ENCODE data around the gene SCAMP2. TPM values are rescaled to one million over a fixed set of nuclear protein-coding genes. Genes with fewer than 3 reads are reported as not detected.

Gene SCAMP2
- polyA plus RNA-seq, 1 donor from 2014 or later = 4.5 TPM

DNA sequence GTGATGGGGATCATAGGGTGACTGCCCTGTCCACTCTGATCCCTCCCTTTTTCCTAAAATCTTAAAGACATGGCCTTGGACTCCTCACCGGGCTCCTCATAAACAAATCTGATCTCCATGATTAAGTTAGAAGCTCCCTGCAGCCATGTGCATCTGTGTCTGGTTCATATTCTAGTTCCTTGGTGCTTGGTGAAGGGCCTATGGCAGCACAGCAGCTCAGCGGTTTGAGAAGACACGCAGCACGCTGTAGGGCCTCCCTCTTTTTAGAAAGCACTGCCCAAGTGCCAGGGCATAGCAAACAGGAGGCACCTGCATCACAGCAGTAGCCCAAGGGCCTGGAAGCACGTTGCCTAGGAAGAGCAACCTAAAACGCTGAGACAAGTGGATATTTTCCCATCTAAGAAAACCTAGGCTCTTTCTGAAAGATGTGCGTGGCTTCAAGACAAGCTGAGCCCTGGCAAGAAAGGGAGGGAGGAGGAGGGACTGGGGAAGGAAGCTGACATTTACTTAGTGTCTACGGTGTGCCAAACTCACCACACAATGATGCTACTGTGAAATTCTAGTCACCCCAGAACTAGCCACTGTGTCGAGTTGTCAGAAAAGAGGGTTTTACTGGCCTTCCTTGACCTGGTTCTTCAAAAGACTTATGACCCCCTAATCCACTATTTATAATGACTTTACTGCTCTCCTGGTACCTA lies 15.3 kb downstream of the SCAMP2 start:
- Histone ChIP-seq H3K36me3 (ENCODE audit: insufficient read depth, low read length) (no peaks in the 10 kb centered on the region), H3K79me2 (replicated peaks; ENCODE audit: insufficient read depth, low read length) (no peaks in the 10 kb centered on the region), H3K9me3 (ENCODE audit: low read length) (no peaks in the 10 kb centered on the region), H3K4me2 (ENCODE audit: low read length) (no peak overlapping the region), H3F3A (ENCODE audit: insufficient read depth, low read length, poor library complexity, severe bottlenecking) (no peaks in the 10 kb centered on the region), H2AFZ (ENCODE audit: low read depth, low read length) (no peak overlapping the region), H3K9me2 (ENCODE audit: insufficient read depth, low read length) (no peaks in the 10 kb centered on the region), H4K20me1 (ENCODE audit: insufficient read depth) (no peaks in the 10 kb centered on the region), H3K4me3 (ENCODE audit: low read length) (no peak overlapping the region), H3K9ac (ENCODE audit: low read length) (no peak overlapping the region), H3K27me3 (ENCODE audit: insufficient read depth, low read depth, low read length) (no peaks in the 10 kb centered on the region), H3K27ac (ENCODE audit: low read length) (no peak overlapping the region)
- no peak for TF ChIP-seq TAF1 (IDR thresholded peaks at IDR 0.05; ENCODE audit: low read depth)
- no peak for TF ChIP-seq EZH2 (IDR thresholded peaks at IDR 0.05; ENCODE audit: borderline replicate concordance, insufficient read depth, low read length, poor library complexity, severe bottlenecking)
- TF ChIP-seq POLR2AphosphoS5 (IDR thresholded peaks at IDR 0.05) = no peak
- no peak for TF ChIP-seq CTCF (IDR thresholded peaks at IDR 0.05; ENCODE audit: poor library complexity, severe bottlenecking)
- TF ChIP-seq, protein P1, sequence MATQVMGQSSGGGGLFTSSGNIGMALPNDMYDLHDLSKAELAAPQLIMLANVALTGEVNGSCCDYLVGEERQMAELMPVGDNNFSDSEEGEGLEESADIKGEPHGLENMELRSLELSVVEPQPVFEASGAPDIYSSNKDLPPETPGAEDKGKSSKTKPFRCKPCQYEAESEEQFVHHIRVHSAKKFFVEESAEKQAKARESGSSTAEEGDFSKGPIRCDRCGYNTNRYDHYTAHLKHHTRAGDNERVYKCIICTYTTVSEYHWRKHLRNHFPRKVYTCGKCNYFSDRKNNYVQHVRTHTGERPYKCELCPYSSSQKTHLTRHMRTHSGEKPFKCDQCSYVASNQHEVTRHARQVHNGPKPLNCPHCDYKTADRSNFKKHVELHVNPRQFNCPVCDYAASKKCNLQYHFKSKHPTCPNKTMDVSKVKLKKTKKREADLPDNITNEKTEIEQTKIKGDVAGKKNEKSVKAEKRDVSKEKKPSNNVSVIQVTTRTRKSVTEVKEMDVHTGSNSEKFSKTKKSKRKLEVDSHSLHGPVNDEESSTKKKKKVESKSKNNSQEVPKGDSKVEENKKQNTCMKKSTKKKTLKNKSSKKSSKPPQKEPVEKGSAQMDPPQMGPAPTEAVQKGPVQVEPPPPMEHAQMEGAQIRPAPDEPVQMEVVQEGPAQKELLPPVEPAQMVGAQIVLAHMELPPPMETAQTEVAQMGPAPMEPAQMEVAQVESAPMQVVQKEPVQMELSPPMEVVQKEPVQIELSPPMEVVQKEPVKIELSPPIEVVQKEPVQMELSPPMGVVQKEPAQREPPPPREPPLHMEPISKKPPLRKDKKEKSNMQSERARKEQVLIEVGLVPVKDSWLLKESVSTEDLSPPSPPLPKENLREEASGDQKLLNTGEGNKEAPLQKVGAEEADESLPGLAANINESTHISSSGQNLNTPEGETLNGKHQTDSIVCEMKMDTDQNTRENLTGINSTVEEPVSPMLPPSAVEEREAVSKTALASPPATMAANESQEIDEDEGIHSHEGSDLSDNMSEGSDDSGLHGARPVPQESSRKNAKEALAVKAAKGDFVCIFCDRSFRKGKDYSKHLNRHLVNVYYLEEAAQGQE (IDR thresholded peaks at IDR 0.05; ENCODE audit: borderline replicate concordance) = no peak
- TF ChIP-seq SMC3 (conservative IDR thresholded peaks at IDR 0.05; ENCODE audit: poor library complexity) = no peak
- no peak for TF ChIP-seq RAD21 (conservative IDR thresholded peaks at IDR 0.05)
- TF ChIP-seq MXI1 (conservative IDR thresholded peaks at IDR 0.05; ENCODE audit: poor library complexity, severe bottlenecking) = no peak
- TF ChIP-seq EP300 (conservative IDR thresholded peaks at IDR 0.05; ENCODE audit: poor library complexity, severe bottlenecking) = no peak

DNA sequence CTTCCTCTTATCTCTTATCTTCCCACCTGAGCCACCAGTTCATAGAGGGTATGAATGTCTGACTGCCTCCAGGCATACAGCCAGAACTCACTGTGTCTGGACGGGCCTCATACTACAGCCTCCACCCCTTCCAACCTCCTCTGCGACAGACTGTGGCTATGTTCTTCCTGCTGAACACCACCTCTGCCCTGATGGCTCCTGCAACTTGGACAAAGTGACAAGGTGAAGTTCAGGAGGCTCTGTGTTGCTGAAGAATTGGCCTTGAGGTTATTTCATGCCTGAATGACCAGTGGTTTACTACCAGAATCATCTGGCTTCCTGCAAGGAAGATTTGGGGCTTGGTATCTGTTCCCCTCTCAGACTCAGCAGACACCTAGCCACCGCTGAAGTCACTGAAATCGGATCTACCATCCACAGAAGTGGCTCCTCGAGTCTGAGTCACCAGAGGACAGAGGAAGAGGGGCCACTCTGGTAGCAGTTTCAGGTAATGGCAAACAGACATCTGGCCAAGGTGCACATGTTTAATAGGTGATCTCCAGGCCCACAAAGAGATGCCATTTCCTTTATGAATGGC lies 16.0 kb downstream of the SCAMP2 start:
- Histone ChIP-seq H3F3A (ENCODE audit: insufficient read depth, low read length, poor library complexity, severe bottlenecking) (no peaks in the 10 kb centered on the region), H3K27ac (ENCODE audit: low read length) (no peak overlapping the region), H3K36me3 (ENCODE audit: insufficient read depth, low read length) (no peaks in the 10 kb centered on the region), H3K9me2 (ENCODE audit: insufficient read depth, low read length) (no peaks in the 10 kb centered on the region), H4K20me1 (ENCODE audit: insufficient read depth) (no peaks in the 10 kb centered on the region), H2AFZ (ENCODE audit: low read depth, low read length) (no peak overlapping the region), H3K9ac (ENCODE audit: low read length) (no peak overlapping the region), H3K9me3 (ENCODE audit: low read length) (no peaks in the 10 kb centered on the region), H3K27me3 (ENCODE audit: insufficient read depth, low read depth, low read length) (no peaks in the 10 kb centered on the region), H3K4me2 (ENCODE audit: low read length) (no peak overlapping the region), H3K79me2 (replicated peaks; ENCODE audit: insufficient read depth, low read length) (no peaks in the 10 kb centered on the region), H3K4me3 (ENCODE audit: low read length) (no peak overlapping the region)
- TF ChIP-seq SMC3 (conservative IDR thresholded peaks at IDR 0.05; ENCODE audit: poor library complexity) = no peak
- TF ChIP-seq CTCF (IDR thresholded peaks at IDR 0.05; ENCODE audit: poor library complexity, severe bottlenecking) = no peak
- no peak for TF ChIP-seq POLR2AphosphoS5 (IDR thresholded peaks at IDR 0.05)
- TF ChIP-seq TAF1 (IDR thresholded peaks at IDR 0.05; ENCODE audit: low read depth) = no peak
- no peak for TF ChIP-seq MXI1 (conservative IDR thresholded peaks at IDR 0.05; ENCODE audit: poor library complexity, severe bottlenecking)
- TF ChIP-seq, protein P1 (IDR thresholded peaks at IDR 0.05; ENCODE audit: borderline replicate concordance) = no peak
- TF ChIP-seq EZH2 (IDR thresholded peaks at IDR 0.05; ENCODE audit: borderline replicate concordance, insufficient read depth, low read length, poor library complexity, severe bottlenecking) = no peak
- TF ChIP-seq EP300 (conservative IDR thresholded peaks at IDR 0.05; ENCODE audit: poor library complexity, severe bottlenecking) = no peak
- TF ChIP-seq RAD21 (conservative IDR thresholded peaks at IDR 0.05) = no peak
